Measurements from ENCODE around the gene CHST5.

GRCh38 chr16:75570396-75571065 is 34.6 kb upstream of the CHST5 start:
- TF ChIP-seq CTCF (IDR thresholded peaks at IDR 0.05) = no peak
- no peak for TF ChIP-seq POLR2A (IDR thresholded peaks at IDR 0.05)

Data from adrenal gland (tissue), 5 donors.